Sigmoid colon (tissue), 3 donors: ENCODE measurements around the gene RPP14.

ENCODE experiments used
- CTCF ChIP-seq, 4 experiments: fragments of 450-650 bp in 3 of 4; fragments of 200-600 bp in 1 of 4; IDR thresholded peaks; one replicate each; pipeline ENCODE4 v1.5.1; 2016 to 2019; ENCODE audit warnings: antibody characterized with exemption in 4 of 4, mild to moderate bottlenecking in 3 of 4, moderate library complexity in 2 of 4
- POLR2A ChIP-seq, 2 donors: fragments of 450-650 bp; IDR thresholded peaks; one replicate each; pipeline ENCODE4 v1.6.1; 2016; ENCODE audit warnings: antibody characterized with exemption in 2 of 2, mild to moderate bottlenecking in 2 of 2, moderate library complexity in 2 of 2

- TF ChIP-seq POLR2A (IDR thresholded peaks at IDR 0.05) (no peak), CTCF (IDR thresholded peaks at IDR 0.05) (no peak)
Observed at GRCh38 chr3:58352626-58353025, 46.6 kb downstream of the RPP14 start.
